ENCODE results near the gene ETFA. TPM values are rescaled to one million over a fixed set of nuclear protein-coding genes. Genes with fewer than 3 reads are reported as not detected.

The ETFA gene
- total RNA-seq, 1 donor from 2014 or later = 497 TPM

DNA sequence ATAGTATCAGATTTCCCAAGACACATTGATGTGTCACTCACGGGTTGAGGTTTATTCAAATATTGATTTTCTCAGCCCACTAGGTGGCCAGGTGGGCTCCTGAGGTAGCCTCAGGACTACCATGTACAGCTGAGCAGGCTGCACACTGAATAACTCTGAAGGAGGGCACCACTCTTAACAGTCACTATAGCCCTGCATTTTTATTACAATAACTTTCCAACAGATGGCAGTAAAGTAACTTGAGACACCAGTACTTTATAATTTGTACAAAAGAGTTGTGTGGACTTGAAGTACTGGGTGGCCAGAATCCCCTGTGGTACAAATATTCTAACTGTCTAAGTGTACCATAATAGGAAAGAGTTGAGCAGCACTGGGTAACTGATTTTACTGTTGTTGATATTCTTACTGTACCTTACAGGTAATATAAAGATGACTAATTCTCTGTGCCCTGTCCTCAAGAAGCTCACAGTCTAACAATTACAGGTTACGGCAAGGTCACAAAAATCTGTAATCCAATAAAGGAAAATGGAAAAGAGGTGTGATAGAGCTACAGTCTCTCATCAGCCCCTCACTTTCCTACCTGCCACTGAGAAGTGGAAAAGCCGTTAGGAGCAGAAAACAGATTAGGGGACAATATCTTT lies 76.0 kb downstream of the ETFA start:
- peak; percentile 79 for ATAC-seq
- intact Hi-C loops (cut with micrococcal nuclease) = no loop called here

DNA sequence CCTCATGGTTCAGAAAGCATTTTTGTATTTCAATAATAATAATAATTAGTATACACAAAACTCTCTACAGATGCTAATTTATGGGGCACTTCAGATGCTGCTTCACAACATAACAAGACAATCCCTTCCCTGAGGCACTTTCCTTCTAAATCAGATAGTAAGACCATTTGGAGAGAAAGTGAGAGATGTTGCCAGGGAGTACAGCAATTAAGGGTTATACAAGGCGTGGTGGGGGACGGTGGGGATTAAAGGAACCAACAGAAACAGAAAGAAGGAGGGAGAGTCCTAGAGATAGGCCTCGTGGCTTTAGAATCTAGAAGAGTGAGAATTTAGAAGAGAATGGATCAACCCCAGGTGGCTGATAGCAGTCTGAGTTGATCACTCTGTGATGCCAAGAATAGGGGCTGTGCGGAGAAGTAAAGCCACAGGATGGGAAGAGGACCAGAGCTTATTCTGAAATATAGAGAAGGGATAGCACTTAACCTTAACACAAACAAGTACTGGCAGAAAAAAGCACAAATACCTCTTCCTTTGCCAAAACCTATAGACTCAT lies 76.9 kb downstream of the ETFA start:
- DNase-seq = no peak
- intact Hi-C loops (cut with micrococcal nuclease) = no loop called here

More for the DNA sequence above, 76.0 kb downstream of the ETFA start:
- no peak for DNase-seq

GRCh38 chr15:76233921-76234320 lies 77.3 kb downstream of the ETFA start:
- intact Hi-C loops (cut with micrococcal nuclease) = no loop called here
- ATAC-seq (no peak), DNase-seq (no peak)

More for the DNA sequence above, 76.9 kb downstream of the ETFA start:
- ATAC-seq = no peak

DNA sequence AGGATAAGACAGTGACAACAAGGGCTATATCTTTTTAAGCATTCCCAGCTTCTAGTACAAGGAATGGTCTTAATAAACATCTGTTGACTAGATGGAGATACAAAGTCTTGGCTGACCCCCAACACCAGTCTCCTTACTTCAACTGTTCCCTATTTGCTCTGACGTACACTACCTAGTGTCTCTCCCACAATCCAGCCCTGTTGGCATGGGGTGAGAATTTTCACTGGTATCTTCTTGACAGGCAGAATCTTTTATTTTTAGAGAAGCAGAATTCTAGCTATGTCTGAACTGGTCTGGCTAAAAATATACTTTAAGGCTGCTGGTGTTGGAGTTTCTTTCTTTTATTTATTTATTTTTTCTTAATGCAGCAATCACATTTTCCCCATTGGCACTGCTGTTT lies 82.0 kb downstream of the ETFA start:
- no peak for DNase-seq
- ATAC-seq = peak; percentile 95
- intact Hi-C loops (cut with micrococcal nuclease) = no loop called here

- ATAC-seq (no peak), DNase-seq (no peak)
- intact Hi-C loops (cut with micrococcal nuclease) = no loop called here
These were observed 87.7 kb downstream of the ETFA start for GRCh38 chr15:76223521-76223920.

GRCh38 chr15:76222159-76222558 lies 89.1 kb downstream of the ETFA start:
- ATAC-seq = no peak
- intact Hi-C loops (cut with micrococcal nuclease) = no loop called here
- no peak for DNase-seq

DNA sequence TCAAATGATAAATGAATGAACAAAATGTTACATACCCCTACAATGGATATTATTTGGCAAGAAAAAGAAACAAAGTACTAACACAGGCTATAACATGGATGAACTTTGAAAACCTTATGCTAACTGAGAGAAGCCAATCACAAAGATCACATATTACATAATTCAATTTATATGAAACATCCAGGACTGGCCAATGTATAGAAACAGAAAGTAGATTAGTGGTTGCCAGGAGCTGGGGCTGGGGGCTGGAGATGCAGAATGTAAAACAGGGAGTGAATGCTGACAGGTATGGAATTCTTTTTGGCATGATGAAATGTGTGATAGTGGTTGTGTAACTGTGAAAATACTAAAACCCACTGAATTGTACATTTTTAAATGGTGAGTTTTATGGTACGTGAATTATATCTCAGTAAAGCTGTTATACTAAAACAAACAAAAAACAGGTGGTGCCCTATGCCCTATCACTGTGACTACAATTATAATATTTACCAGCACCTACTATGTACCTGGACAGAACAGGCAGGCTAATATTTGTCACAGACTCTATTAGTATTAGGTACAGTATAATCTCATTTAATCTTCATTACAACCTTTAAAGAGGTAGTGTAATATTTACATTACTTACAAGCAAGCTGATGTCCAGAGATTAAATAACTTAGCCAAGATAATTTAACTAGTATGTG lies 90.0 kb downstream of the ETFA start:
- intact Hi-C loops (cut with micrococcal nuclease) = no loop called here
- ATAC-seq = no peak

GRCh38 chr15:76217882-76218217 lies 93.4 kb downstream of the ETFA start:
- no peak for DNase-seq
- intact Hi-C loops (cut with micrococcal nuclease) = no loop called here
- ATAC-seq = no peak

More for the DNA sequence above, 90.0 kb downstream of the ETFA start:
- DNase-seq = no peak

DNA sequence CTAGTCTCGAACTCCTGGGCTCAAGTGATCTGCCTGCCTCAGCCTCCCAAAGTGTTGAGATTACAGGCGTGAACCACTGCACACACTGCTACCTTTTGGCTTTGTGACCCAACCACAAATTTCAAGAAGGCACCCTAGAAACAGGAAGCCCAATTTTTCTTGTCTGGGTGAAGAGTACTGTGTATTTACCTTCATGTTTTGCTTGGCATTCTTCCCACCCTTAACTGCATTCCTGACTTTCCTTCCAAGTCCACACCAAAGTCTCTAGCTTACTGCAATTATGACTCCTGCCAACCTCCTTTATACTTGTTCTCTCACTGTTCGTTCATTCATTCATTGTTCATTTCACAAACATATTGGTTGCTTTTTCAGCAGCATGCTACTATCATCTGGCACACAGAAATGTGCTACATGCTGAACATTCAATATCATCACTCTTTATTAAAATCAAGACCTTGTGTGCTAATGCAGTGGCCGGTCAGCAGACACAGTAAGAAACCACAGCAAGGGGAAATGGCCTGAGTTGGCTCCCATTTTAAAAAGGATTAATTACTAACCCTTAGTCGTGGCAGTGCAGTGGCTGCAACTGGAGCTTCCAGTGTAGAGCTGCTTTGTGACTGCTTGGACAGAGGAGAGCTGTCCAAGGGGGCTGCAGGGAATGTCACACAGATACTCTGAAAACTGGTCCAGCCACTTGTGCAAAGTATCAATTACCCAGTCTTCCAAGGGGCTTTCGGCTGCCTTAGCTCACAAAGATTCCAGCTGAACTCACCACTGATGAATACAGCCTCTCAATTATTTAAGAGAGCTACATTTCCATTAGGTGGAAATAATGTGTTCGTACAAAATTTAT lies 94.0 kb downstream of the ETFA start:
- ATAC-seq (no peak), DNase-seq (no peak)

DNA sequence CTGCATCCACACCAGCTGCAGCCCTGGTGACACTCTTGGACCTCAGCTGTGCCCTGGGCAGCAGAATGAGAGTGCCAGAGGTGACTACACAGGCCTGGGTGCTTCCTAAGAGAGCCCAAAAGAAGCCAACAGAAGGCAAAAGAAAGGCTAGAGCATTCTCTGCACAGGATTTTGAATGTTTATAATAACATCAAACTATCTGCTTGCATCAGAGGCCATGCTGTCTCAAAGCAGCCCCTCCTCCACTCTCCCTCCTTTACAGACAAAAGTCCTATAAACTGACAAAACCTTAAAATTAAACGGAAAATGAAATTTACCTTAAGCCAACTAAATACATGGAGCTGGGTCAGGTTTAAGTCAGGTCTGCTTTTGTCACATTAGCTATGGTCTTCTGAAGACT lies 95.6 kb downstream of the ETFA start:
- no peak for DNase-seq
- no peak for ATAC-seq
- intact Hi-C loops (cut with micrococcal nuclease) = no loop called here

More for the DNA sequence above, 94.0 kb downstream of the ETFA start:
- intact Hi-C loops (cut with micrococcal nuclease) = no loop called here

DNA sequence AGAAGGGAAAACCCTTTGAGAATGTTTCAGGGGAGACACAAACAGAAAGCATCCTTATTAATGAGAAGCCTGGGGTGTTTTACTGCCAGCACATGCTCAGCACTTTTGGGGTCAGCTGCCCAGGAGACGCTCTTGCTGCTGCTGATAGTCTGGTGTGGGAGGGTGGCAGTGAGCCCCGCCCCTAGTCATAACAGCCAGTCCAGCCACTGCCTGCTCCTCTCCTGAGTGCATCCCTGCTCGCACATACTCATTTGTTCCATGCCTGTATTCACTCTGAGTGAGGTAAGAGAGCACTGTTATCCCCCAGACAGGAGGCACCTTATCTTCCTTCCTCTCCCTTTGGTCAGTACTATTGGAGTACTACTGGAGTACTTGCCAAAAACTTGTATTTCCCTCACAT lies 101.3 kb downstream of the ETFA start:
- ATAC-seq (no peak), DNase-seq (no peak)
- intact Hi-C loops (cut with micrococcal nuclease) = no loop called here

GRCh38 chr15:76209523-76209922 lies 101.7 kb downstream of the ETFA start:
- DNase-seq = no peak
- intact Hi-C loops (cut with micrococcal nuclease) = no loop called here
- no peak for ATAC-seq

DNA sequence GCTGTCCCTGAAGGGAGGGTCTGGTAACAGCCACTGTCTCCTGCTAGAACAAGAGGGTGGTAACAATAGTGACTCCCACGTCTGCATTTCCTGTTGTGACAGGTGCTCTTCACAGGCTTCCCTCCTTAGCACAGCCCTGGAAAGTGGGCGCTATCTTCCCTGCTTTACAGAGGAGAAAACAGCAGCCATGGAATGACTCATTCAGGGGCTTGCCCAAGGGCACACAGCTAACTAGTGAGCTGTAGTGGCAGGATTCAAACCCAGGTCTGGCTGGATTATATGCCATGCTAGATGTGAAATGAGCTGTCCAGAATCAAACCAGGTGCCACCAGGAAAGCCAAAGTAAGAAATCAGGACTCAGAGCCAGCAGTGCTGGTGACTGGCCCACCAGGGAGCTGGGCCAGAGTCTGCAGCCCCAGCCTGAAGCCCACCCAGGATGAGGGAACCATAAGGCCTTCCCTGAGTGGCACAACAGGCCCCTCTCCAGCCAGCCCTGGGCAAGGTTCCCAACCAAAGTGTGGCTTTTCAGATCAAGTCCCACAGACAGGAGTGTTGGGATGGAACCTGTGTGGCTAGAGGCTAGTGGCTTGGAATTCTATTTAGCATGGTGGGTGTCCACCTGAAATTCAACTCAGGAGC lies 102.4 kb downstream of the ETFA start:
- DNase-seq (no peak), ATAC-seq (no peak)
- intact Hi-C loops (cut with micrococcal nuclease) = no loop called here

DNA sequence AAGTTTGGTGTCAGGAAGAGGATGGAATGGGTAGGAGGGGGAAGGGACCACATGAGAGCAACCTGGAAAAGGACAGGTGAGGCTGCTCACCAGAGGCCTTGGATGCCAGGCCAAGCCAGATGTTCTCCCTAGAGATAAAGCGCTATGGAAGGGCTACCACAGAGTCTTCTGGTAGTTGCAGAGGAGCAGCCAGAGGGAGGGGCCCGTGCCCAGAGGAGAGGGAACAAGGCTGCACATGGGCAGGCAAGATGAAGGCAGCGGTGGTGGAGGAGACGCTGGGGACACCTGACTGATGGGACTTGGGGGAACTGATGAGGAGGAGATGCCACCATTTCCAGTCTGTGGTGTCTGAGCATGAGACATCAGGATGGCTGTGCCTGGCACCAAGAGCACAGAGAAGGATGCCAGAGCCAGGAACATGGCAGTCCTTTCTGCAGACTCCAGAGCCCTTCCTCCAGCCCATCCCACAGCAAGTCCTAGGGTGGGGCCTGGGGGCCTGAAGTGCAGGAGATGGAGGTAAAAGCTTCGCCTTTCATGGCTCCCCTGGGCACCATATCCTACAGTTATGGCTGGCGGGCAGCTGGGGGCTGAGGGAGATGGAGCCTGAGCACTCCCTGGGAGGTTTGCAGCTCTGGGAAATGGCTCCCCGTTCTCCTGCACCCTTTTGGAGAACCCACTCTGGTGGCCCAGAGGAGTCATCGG lies 103.0 kb downstream of the ETFA start:
- DNase-seq (no peak), ATAC-seq (no peak)
- intact Hi-C loops (cut with micrococcal nuclease) = no loop called here

- intact Hi-C loops (cut with micrococcal nuclease) = no loop called here
- ATAC-seq (peak; percentile 91), DNase-seq (peak; percentile 92)
These were observed 104.8 kb downstream of the ETFA start for GRCh38 chr15:76206325-76206976.

- intact Hi-C loops (cut with micrococcal nuclease) = no loop called here
- DNase-seq = no peak
- ATAC-seq = no peak
These were observed 106.3 kb downstream of the ETFA start for GRCh38 chr15:76204916-76205460.

- intact Hi-C loops (cut with micrococcal nuclease) = no loop called here
- DNase-seq (no peak), ATAC-seq (no peak)
These were observed 107.0 kb downstream of the ETFA start for GRCh38 chr15:76204109-76204845.

All from left ventricle myocardium superior (tissue), 1 donor.